Thoracic aorta (tissue), 2 donors: Measurements from ENCODE around the gene TMEM218. TPM values are rescaled to one million over a fixed set of nuclear protein-coding genes. Genes with fewer than 3 reads are reported as not detected.
A peak's percentile ranks its signal among the peaks of the same experiment; 100 is the strongest.

Experiments used
- ATAC-seq: fragments of 150-250 bp; one replicate; pipeline ENCODE4 v1.8.0; 2017; ENCODE audit warnings: low read depth; ENCODE audit not compliant: insufficient number of reproducible peaks, low FRiP score
- DNase-seq: peaks from one replicate; pipeline ENCODE4 v3.0.0-alpha.2; 2020; ENCODE audit warnings: low spot score
- H3K27ac ChIP-seq, 2 donors: fragments of 200-600 bp; sonication (generic); 1 replicate in 1 of 2; 2 replicates in 1 of 2; pipeline ENCODE4 v1.5.1; 2016; ENCODE audit warnings: mild to moderate bottlenecking in 2 of 2, moderate library complexity in 2 of 2
- H3K27me3 ChIP-seq: fragments of 200-600 bp; sonication (generic); replicated peaks from 2 replicates; pipeline ENCODE4 v1.6.0; 2016; ENCODE audit warnings: mild to moderate bottlenecking; ENCODE audit not compliant: insufficient read depth
- H3K36me3 ChIP-seq: fragments of 200-600 bp; sonication (generic); one replicate; pipeline ENCODE4 v1.5.1; 2016
- H3K4me1 ChIP-seq, 2 donors: fragments of 200-600 bp; sonication (generic); 1 replicate in 1 of 2; 2 replicates in 1 of 2; pipeline versions ENCODE4 v1.5.1 to v1.6.0; 2016; ENCODE audit warnings: low read depth in 2 of 2, mild to moderate bottlenecking in 1 of 2; ENCODE audit not compliant: control insufficient read depth in 1 of 2
- H3K4me3 ChIP-seq: fragments of 200-600 bp; sonication (generic); 2 replicates; pipeline ENCODE4 v1.5.1; 2016; ENCODE audit warnings: mild to moderate bottlenecking
- H3K9me3 ChIP-seq: fragments of 200-600 bp; sonication (generic); 2 replicates; pipeline ENCODE4 v1.5.1; 2016
- total RNA-seq, 2 donors: library from RNA; depleted of rRNA; stranded (reverse); fragments of >200 nt; gene quantifications; one replicate each; pipeline versions ENCODE4 v1.1.0 to v1.2.3, GENCODE V29; 2016
- TF ChIP-seq, protein P1 (sequence below): fragments of 200-600 bp; sonication (generic); IDR thresholded peaks from one replicate; pipeline ENCODE4 v1.5.1; 2019; ENCODE audit warnings: antibody characterized with exemption

TMEM218 gene
- total RNA-seq, 2 donors from 2014 or later = 15.2 to 17.7 TPM

DNA sequence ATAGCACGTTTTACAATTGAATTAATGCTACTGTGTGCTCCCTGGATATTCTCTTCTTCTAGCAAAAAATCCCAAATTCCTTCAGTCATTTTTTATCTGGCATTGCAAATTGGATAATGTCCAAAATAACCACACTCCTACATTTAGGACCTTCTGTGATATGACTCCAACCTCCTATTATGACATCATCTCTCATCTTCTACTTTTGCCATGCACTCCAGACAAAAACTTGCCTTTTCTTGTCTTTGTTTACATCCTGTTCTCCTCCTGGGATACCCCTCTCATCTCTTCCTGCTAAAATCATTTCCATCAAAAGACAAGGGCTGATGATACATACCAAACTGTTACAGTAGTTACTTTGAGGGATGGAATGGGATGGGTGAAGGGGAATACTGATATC lies 20.6 kb upstream of the TMEM218 start:
- DNase-seq (no peak), ATAC-seq (no peak)
- H3K4me1 ChIP-seq = no peaks in the 10 kb centered on the region
- no peak overlapping the region for H3K27ac ChIP-seq
- no peak overlapping the region for H3K4me3 ChIP-seq
- TF ChIP-seq, protein P1, sequence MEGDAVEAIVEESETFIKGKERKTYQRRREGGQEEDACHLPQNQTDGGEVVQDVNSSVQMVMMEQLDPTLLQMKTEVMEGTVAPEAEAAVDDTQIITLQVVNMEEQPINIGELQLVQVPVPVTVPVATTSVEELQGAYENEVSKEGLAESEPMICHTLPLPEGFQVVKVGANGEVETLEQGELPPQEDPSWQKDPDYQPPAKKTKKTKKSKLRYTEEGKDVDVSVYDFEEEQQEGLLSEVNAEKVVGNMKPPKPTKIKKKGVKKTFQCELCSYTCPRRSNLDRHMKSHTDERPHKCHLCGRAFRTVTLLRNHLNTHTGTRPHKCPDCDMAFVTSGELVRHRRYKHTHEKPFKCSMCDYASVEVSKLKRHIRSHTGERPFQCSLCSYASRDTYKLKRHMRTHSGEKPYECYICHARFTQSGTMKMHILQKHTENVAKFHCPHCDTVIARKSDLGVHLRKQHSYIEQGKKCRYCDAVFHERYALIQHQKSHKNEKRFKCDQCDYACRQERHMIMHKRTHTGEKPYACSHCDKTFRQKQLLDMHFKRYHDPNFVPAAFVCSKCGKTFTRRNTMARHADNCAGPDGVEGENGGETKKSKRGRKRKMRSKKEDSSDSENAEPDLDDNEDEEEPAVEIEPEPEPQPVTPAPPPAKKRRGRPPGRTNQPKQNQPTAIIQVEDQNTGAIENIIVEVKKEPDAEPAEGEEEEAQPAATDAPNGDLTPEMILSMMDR = no peak
- no peaks in the 10 kb centered on the region for H3K36me3 ChIP-seq
- H3K27me3 ChIP-seq = no peaks in the 10 kb centered on the region
- no peaks in the 10 kb centered on the region for H3K9me3 ChIP-seq

DNA sequence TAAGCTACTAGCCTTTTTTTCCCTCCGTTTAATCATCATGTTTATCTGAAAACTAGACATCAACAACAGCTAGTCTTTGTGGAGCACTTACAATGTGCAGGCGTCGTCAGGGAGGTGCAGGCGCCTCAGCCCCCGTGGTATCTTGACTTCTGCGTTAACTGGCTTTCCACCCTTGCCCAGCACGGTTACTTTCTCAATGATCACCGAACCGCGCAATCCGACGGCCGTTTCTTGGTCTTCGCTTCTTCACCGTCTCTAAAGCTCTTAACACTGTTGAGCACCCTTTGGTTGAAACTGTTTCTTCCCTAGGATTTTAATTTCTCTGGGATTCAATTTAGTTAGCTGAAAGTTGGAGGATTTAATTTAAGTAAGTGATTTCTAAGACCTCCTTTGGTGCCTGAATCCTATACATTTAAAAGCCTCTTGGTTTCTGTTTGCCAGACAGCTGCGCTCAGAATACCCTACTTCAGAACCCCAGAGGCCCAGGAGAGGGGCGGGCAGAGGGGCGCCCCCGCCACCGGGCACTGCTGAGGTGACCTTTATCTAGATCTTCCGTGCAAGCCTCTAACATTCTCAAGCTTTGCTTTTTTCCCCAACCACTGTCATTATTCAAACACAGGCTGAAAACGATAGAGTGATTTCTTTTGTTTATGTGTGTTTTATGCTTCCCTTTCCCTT lies 18.0 kb upstream of the TMEM218 start:
- no peak for ATAC-seq
- Histone ChIP-seq H3K4me1 (no peaks in the 10 kb centered on the region), H3K4me3 (no peak overlapping the region), H3K36me3 (no peaks in the 10 kb centered on the region), H3K9me3 (no peaks in the 10 kb centered on the region), H3K27me3 (no peaks in the 10 kb centered on the region), H3K27ac (no peak overlapping the region)
- DNase-seq = no peak
- TF ChIP-seq, protein P1 = no peak

DNA sequence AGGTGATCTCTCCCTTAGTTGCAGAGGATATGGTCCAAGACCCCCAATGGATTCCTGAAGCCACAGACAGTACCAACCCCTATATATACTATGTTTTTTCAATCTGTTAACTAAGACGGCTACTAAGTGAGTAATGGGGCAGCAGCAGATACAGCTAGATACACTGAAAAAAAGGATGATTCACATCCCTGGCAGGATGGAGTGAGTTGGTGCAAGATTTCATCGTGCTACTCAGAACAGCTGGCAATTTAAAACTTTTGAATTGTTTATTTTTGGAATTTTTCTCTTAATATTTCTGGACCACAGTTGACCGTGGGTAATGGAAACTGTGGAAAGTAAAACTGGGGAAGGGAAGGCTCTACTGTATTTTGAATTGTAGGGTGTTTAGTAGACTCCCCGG lies 17.0 kb upstream of the TMEM218 start:
- Histone ChIP-seq H3K36me3 (no peaks in the 10 kb centered on the region), H3K27me3 (no peaks in the 10 kb centered on the region), H3K27ac (no peak overlapping the region), H3K4me3 (no peak overlapping the region), H3K4me1 (peaks cover 0 to 8% of the 10 kb centered on the region in 2 donors), H3K9me3 (no peaks in the 10 kb centered on the region)
- DNase-seq (no peak), ATAC-seq (no peak)
- TF ChIP-seq, protein P1 = no peak

DNA sequence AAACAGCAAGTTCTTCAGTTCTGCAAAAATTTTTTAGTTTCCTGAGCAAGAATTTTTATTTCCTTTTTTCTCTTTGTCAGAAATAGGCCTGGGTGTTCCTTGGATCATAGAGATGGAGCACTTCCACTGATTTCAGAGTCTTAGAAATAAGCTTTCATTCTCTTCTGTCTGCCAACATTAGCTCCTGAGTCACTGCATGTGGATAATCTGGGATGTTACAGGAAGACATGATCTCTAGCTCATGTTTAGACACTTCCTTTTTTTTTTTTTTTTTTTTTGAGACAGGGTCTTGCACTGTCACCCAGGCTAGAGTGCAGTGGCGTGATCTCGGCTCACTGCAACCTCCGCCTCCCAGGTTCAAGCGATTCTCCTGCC lies 13.2 kb upstream of the TMEM218 start:
- Histone ChIP-seq H3K27me3 (no peaks in the 10 kb centered on the region), H3K27ac (no peak overlapping the region), H3K4me3 (no peak overlapping the region), H3K36me3 (no peaks in the 10 kb centered on the region), H3K9me3 (no peaks in the 10 kb centered on the region), H3K4me1 (peaks cover 0 to 8% of the 10 kb centered on the region in 2 donors)
- TF ChIP-seq, protein P1 = no peak
- no peak for DNase-seq
- ATAC-seq = no peak

GRCh38 chr11:125123947-125124617 lies 12.7 kb upstream of the TMEM218 start:
- Histone ChIP-seq H3K4me3 (peak overlapping the region; percentile 33), H3K4me1 (peaks cover 0 to 8% of the 10 kb centered on the region in 2 donors), H3K27ac (no peak overlapping the region), H3K36me3 (no peaks in the 10 kb centered on the region), H3K27me3 (no peaks in the 10 kb centered on the region), H3K9me3 (no peaks in the 10 kb centered on the region)
- no peak for DNase-seq
- TF ChIP-seq, protein P1 = peak; percentile 24
- no peak for ATAC-seq
